Panc1 (cell line): ENCODE results near the gene RASSF8.

Experiments
- POLR2AphosphoS5 ChIP-seq: IDR thresholded peaks from 2 replicates; pipeline ENCODE4 v1.6.1; 2012; ENCODE audit warnings: mild to moderate bottlenecking, low read depth, low read length, moderate library complexity
- SIN3A ChIP-seq: IDR thresholded peaks from 2 replicates; pipeline ENCODE4 v1.6.1; 2012; ENCODE audit warnings: low read depth, mild to moderate bottlenecking, low read length, moderate library complexity, borderline replicate concordance; ENCODE audit not compliant: insufficient read depth
- TF ChIP-seq, protein P1 (sequence below): fragments of 450-650 bp; IDR thresholded peaks from 2 replicates; pipeline ENCODE4 v1.5.1; 2017; ENCODE audit warnings: mild to moderate bottlenecking

DNA sequence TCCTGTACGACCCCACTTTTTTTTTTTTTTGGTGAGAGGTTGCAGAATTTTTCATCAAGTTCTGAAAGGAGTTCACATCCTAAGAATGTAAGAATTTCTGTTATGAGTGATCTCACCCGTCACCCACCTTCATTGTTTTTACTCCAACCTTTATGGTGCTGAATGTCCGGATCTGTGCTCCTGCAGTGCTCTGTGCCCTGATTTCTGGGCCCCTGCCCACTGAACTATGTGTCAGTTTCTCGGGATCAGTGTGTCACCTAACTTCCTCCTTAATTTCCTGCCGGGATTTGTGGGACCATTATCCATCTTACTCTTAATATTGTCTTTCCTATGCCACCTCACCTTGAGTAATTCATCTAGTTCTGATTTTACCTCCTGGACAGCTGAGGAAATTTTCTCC is 11.6 kb downstream of the RASSF8 start:
- TF ChIP-seq, protein P1, sequence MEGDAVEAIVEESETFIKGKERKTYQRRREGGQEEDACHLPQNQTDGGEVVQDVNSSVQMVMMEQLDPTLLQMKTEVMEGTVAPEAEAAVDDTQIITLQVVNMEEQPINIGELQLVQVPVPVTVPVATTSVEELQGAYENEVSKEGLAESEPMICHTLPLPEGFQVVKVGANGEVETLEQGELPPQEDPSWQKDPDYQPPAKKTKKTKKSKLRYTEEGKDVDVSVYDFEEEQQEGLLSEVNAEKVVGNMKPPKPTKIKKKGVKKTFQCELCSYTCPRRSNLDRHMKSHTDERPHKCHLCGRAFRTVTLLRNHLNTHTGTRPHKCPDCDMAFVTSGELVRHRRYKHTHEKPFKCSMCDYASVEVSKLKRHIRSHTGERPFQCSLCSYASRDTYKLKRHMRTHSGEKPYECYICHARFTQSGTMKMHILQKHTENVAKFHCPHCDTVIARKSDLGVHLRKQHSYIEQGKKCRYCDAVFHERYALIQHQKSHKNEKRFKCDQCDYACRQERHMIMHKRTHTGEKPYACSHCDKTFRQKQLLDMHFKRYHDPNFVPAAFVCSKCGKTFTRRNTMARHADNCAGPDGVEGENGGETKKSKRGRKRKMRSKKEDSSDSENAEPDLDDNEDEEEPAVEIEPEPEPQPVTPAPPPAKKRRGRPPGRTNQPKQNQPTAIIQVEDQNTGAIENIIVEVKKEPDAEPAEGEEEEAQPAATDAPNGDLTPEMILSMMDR: no peak
- TF ChIP-seq POLR2AphosphoS5 (no peak), SIN3A (no peak)
